ENCODE measurements around the gene MRPL28.
"Not testable (repeated sequence)": the region's sequence is repeated elsewhere in the genome, so short reads cannot be mapped to it uniquely, and the experiment has no call there.

Gene MRPL28

GRCh38 chr16:391885-392335 lies 21.6 kb upstream of the MRPL28 start:
- peak; percentile 61 to 72 for DNase-seq (ENCODE audit: low read depth in 2 of 2)

DNA sequence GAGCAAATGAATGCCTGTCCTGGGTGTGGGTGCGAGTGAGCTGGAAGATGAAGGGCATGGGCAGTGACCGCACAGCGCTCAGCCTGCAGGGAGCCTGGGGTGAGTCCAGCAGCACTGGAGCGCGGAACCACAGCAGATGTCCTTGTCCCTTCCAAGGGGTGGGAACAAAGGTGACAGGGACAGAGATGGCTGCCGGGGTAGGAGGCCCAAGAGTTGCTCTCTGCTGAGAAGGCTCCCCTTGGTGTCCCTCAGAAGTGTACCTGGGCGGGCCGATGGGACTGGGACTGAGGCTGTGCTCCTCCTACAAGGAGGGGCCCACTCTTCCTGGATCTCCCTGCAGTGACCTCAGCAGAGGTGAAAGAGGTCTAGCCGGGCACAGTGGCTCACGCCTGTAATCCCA lies 19.0 kb upstream of the MRPL28 start:
- DNase-seq (ENCODE audit: low read depth in 2 of 2) = no peak

- not testable (repeated sequence) for DNase-seq (ENCODE audit: low read depth in 2 of 2)
Measured at GRCh38 chr16:387761-388666, 17.7 kb upstream of the MRPL28 start.

GRCh38 chr16:386641-387156 lies 16.4 kb upstream of the MRPL28 start:
- no peak for DNase-seq (ENCODE audit: low read depth in 2 of 2)

DNA sequence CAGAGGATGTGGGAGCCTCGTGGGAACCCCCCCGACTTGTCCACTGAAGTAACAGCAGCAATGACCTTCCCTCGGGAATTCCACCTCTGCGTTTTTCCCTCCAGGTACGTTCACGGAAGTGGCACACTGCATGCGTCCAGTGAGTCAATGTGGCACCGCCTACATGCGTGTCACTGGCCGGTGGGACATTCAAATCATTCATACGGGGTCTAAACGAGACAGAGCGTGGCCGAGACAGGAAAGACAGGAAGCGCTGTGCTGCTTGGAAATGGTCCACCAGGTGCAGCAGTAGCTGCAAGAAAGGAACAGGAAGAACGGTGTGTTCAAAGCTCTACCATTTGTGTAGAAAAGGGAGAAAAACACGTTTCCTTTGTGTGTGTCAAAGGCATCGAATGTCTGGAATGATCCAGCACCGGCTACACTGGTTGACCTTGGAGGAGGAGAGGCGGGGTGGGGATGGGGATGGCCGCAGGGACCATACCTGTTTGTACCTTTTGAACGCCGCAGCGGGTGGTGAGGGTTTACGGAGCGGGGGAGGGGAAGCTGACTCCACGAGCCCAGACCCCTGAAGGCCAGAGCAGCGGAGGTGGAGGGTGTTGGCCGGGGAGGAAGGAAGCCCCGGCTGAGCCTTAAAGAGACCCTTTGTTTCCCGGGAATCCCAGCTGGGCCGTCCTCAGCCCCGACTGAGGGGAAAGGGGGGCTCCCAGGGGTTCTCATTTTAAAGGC lies 13.2 kb upstream of the MRPL28 start:
- DNase-seq (ENCODE audit: low read depth in 2 of 2) = peak in 1 of 2 donors; percentile 32

DNA sequence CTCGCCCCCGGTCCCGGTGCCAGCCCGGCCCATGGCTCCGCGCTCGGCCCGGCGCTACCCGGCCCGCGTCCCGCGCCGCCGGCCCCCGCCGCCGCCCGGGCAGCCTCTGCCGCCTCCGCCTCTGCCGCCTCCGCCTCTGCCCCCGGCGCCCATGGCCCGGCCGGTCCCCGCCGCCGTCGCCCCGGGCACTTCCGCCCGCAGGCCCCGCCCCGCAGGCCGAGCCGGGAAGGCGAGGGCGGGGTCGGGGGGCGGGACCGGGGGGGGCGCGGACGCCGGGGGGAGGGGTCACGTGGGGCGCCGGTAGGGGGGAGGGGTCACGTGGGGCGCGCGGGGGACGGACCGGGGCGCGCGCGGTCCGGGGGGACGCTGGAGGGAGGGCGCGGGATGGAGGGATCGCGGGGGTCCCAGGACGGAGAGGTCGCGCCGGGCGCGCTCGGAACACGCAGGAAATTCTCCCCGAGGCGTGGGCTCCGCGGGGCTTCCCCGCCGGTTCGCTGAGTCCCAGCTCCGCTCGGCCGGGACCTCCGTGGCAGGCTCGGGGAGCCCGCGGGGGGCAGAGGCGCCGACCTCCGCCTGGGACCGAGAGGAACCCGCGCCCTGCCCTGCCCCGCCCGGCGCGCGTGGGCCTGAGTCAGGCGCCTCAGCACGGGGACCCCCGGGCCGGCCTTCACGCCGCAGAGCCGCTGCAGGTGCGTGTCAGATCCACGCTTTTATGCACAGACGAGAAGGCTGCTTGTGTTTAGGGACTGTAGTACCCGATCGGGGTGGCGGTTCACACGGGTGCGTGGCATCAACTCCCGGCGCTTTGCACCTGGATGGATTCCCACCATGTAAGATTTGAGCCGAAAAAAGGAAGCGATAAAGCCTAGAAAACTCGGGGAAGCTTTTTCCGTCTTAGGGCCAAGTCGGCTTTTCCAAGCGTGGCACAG lies 11.7 kb upstream of the MRPL28 start, which contains the start of gene PGAP6:
Gene PGAP6, minus strand, starts transcription at position 190 of the 929 bp plus-strand sequence. Its CDS starts 157 bp downstream, at position 33.
- DNase-seq (ENCODE audit: low read depth in 2 of 2) = peak; percentile 31 to 38

GRCh38 chr16:381012-381788 lies 10.9 kb upstream of the MRPL28 start:
- no peak for DNase-seq (ENCODE audit: low read depth in 2 of 2)

GRCh38 chr16:380762-381011 lies 10.3 kb upstream of the MRPL28 start:
- no peak for DNase-seq (ENCODE audit: low read depth in 2 of 2)

DNA sequence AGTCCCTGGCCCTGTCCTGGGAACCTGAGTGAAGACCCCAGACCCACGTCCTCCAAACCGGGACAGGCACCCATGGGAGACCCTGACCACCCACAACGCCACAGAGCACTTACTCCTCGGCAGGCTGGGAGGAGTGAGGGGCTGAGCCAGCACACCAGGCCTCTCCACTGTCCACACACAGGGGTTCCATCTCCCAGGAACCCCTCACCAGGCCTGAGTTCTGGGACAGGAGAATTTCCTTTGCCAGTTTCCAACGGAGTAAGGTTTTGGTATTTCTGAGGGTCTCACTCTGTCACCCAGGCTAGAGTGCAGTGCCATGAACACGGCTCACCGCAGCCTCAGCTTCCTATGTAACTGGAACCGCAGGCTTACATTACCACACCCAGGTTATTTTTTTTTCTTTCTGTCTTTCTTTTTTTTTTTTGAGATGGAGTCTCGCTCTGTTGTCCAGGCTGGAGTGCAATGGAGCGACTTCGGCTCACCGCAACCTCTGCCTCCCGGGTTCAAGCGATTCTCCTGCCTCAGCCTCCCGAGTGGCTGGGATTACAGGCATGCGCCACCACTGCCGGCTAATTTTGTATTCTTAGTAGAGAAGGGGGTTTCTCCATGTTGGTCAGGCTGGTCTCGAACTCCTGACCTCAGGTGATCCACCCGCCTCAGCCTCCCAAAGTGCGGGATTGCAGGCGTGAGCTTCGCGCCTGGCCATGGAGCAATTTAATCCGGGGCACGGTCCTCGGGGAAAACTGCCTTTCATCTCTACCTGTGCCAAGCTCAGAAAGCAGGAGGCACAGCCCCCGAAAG lies 9.8 kb upstream of the MRPL28 start:
- no peak for DNase-seq (ENCODE audit: low read depth in 2 of 2)

GRCh38 chr16:379183-379960 lies 9.0 kb upstream of the MRPL28 start:
- DNase-seq (ENCODE audit: low read depth in 2 of 2) = no peak

DNA sequence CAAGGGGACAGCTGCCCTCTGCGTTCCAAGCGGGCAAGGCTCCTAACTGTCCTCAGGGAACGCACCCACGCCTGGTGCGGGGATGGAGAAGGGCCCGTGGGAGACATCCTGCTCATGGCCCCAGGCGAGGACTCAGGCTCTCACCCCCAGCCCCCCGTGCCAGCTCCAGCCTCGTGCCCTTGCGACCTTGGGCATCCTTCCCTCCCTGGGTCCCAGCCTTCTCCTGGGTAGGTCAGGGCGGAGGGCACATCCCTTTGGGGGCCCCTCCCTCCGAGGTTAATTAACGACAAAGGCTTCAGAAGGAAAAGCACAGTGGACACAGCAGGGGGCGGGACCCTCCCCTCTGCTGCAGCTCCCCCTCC lies 8.5 kb upstream of the MRPL28 start:
- no peak for DNase-seq (ENCODE audit: low read depth in 2 of 2)

GRCh38 chr16:378113-378820 lies 7.9 kb upstream of the MRPL28 start:
- DNase-seq (ENCODE audit: low read depth in 2 of 2) = not testable (repeated sequence)

DNA sequence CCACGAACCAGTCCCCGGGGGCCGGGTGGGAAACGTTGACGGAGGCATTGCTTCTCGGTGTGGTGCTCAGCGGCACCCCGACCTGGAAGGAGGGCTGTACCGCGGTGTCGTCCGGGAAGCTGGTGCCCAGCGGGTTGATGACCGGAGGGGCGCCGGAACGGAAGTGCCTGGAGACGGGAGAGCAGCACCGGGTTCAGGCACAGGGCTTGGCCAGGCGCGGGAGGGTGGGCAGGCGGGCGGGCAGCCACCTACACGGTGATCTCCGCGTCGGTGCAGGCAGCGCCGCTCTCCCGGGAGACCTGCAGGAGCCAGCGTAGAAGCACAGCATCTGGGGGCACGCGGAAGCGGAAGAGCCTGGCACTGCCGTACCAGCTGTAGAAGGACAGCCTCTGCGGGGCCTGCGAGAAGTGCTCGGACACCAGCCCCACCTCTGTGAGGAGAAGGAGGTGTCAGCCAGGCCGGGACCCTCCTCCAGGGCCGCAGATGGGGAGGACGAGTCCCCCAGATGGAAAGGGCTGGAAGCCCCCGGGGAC lies 7.1 kb upstream of the MRPL28 start:
- no peak for DNase-seq (ENCODE audit: low read depth in 2 of 2)

DNA sequence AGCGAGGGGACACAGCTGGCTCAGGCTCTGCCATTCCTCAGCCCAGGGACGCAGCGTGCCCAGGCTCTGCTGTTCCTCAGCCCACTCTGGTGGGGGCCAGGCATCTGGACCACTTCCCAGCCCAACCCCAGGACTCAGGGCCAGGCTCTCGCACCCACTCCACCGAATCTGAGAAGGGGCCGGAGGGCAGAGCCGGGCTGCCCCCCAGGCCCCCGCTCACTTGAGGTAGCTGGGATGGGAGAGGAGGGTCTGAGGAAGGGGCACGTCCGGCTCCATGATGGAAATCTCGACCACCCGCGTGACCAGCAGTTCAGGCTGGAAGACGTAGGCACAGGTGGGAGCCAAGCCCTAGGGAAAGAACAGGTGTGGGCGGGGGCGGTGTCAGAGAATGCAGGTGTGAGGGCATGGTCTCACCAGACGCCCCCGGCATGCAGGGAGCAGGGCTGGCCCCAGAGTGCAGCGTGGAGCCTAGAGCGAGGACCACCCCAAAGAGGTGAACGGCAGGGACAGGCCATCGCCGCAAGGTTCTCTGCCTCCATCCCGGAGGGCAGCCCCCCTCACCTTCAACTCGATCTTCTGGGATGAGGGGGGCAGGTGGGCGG lies 6.6 kb upstream of the MRPL28 start:
- no peak for DNase-seq (ENCODE audit: low read depth in 2 of 2)

GRCh38 chr16:375927-376816 lies 5.8 kb upstream of the MRPL28 start:
- no peak for DNase-seq (ENCODE audit: low read depth in 2 of 2)

- DNase-seq (ENCODE audit: low read depth in 2 of 2) = no peak
Measured at GRCh38 chr16:375212-375611, 4.9 kb upstream of the MRPL28 start.

DNA sequence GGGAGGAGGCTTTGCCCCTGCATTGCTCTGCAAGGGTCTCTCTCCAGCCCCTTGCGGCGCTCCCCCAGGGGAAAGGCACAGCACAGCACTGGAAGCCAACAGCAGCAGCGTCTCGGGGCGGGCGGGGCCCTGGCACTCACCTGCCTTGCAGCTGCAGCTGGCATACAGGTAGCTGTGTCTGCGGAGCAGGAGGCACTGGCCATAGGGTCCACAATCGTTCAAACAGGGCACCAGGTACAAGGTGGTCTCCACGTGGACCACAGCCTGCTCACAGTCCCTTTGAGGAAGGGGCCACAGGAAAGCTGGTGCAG lies 4.2 kb upstream of the MRPL28 start:
- DNase-seq (ENCODE audit: low read depth in 2 of 2) = no peak
